IPS-NIHi7 (cell line): ENCODE data around the gene AAK1.
"Not testable (repeated sequence)": the region's sequence is repeated elsewhere in the genome, so short reads cannot be mapped to it uniquely, and the experiment has no call there.

ENCODE experiments used
- DNase-seq: peaks from one replicate; pipeline ENCODE4 v3.0.0; 2012; ENCODE audit warnings: mixed read lengths; ENCODE audit errors: extremely low spot score

The AAK1 gene

DNA sequence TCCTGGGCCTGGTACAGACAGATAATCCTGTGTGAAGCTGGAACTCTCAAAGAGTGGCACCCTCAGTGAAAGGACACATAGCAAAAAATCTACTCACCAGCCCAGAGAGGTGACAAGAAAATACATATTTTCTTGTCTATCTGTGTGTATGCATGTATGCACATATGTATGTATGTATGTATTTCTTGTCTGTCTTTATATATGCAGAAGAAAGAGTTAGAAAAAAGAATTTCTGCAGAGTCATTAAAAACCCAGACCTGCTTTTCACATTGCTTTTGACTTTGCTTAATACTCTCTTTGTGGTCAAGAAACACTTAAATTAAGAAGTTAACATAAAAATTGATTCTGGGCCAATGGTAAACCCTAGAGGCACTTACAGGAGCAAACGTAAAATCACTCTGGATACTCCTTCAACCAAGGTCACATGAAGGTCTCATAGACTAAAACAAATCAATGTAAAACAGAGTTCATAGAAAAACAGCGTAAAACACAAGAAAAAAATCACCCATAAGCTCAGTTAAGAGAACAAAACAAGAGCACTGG lies 16.5 kb upstream of the AAK1 start:
- DNase-seq = no peak

- no peak for DNase-seq
These were observed 15.8 kb upstream of the AAK1 start for GRCh38 chr2:69659349-69659748.

DNA sequence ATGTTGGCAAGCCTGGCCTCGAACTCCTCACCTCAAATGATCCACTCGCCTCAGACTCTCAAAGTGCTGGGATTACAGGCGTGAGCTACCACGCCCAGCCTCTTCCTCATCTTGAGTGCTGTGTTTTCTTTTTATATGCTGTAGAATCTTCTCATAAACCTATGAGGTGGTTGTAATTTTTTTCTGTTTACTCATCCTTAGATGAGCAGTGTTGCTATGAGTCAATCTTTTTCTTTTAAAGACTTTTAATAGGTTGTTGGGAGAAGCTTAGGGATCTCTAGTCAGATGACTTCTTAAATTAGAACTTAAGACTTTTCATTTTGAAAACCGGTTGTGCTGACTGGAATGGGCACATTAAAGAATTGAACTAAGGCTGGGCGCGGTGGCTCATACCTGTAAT lies 8.7 kb upstream of the AAK1 start:
- no peak for DNase-seq

GRCh38 chr2:69647196-69647595 lies 3.7 kb upstream of the AAK1 start:
- not testable (repeated sequence) for DNase-seq

DNA sequence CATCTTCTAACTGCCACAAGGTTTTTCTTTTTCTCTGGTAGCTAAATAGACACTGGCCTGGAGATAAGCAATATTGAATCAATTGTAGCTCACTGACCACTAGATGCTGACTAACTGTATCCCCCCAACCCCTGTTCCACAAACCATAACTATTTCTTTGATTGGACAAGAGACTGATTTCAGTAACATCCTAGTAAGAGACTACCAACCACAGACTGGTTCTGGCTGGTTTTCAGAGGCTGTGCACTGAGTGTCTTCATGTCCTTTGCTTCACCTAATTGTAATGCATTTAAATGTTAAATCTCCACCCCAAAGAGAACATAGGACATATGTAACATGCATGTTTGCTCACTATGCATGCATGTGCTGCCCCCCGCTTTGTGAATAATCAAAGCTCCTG lies 3.2 kb upstream of the AAK1 start:
- DNase-seq = no peak

DNA sequence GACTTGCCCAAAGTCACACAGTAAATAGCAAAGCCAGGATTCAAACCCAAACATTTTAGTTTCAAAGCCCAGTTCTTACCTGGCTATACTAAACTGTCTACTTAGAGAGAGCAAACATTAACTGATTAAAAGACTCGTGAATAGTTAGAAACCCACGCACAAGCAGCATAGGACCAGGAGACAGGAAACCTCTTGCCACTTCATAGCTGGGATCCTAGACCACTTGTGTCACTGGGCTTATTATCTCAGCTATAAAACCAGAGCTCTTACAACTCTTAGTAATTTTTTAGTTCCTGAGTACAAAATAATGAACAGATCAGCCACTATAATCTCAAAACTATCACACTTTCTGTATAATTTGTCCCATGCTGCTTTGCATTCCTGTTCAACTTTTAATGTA lies 2.4 kb upstream of the AAK1 start:
- no peak for DNase-seq

DNA sequence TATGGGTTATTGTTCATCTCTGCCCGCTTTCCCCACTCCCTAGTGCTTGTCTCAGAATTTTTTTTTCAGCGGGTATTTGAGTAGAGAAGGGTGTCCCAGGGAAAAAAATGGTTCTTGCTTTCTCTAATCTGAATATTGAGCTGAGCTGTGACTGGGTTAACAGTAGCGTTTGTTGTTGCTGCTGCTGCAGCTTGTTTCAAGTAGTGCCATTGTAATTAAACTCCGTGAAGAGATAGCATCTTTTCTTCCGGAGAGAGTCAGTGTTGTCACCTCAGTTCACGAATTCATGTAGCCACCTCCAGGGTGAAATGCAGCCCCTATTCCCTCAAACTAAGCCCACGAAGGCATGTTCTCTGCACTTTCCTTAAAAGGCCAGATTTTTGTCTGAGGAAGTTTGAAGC lies 1.5 kb upstream of the AAK1 start:
- no peak for DNase-seq

DNA sequence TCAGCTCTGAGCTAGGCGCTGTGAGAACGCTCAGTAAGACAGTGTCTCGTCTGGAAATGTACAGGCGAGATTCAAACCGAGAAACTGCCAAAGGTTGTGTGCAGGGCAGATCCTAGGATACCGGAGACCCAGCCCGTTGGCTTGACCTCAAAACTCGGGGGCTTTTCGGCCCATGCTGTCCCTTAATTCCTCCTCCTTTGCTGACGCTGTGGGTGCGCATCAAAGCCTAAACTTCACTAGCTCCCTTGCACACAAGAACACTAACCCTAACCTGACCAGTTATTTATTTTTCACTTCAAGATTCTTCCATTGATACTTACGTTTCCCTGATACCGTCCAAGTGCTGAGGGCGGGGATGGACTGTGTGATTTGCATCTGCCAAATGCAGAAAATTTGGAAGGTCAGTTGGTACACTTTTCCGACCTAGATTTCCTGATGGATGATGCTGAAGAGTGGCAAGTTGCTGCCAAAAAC lies 1.0 kb upstream of the AAK1 start:
- no peak for DNase-seq

- DNase-seq = peak; percentile 60
These were observed 584 bp downstream of the AAK1 start for GRCh38 chr2:69642709-69643601.

- no peak for DNase-seq
These were observed 1.4 kb downstream of the AAK1 start for GRCh38 chr2:69641887-69642708.

- DNase-seq = no peak
These were observed 2.1 kb downstream of the AAK1 start for GRCh38 chr2:69641471-69641870.

GRCh38 chr2:69639266-69639665 lies 4.3 kb downstream of the AAK1 start:
- DNase-seq = no peak

DNA sequence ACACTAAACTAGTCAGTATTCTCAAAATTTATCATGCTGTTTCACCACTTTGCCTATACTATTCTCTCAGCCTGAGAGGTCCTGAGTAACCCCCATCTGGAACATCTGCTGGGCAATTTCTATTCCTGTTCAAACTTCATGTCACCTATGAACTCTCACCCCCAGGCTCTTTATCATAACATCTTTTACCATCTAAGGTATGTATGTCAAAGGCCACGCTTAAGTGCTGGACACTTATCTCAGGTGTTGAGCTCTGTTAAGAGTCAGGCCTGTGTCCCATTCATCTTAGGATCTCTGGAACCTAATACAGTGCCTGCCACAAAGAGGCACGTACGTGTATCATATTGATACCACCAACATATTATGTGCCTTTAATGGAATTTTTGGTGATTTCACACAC lies 4.9 kb downstream of the AAK1 start:
- DNase-seq = no peak

- DNase-seq = no peak
These were observed 5.6 kb downstream of the AAK1 start for GRCh38 chr2:69637923-69638322.

DNA sequence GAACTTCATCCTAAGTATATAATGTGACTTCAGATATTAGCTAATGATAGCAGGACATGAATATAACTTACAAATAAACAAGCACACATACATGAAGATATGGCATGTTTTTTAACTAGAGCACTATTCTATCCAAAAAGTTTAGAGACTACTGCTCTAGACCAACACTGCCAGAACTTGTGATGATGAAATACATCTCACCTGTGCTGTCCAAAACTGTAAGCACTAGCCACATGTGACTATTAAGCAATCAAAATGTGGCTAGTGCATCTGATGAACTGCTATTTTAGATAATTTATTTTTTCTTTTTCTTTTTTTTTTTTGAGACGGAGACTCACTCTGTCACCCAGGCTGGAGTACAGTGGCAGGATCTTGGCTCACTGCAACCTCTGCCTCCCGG lies 7.1 kb downstream of the AAK1 start:
- no peak for DNase-seq

GRCh38 chr2:69635432-69635831 lies 8.1 kb downstream of the AAK1 start:
- DNase-seq = no peak

DNA sequence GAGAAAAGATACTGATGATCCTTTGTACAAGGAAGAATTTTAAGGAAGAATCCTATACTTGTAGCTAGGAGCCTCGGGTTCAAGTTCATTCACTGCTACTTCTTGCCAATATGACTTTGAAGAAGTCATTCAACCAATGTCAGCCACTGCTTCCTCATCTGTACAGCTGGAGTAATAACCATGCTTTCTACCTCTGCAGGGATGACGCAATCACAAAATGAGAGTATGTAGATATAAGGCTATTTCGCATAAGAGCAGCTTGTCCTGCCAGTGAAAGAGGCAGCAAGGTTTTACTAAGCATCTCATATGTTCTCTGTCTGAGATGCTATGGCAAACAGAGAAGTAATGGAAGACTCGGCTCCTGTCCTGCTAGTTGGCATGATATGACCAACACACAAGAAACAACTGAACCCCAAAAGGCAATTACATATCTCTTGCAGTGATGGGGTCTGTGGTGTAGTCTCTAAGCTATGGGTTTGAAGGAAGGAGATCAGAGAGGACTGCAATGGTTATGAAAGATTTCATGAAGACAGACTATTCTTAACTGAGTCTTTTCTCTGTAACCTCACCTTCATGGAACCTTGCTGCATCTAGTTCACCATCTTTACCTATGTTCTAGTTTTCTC lies 9.2 kb downstream of the AAK1 start:
- no peak for DNase-seq

DNA sequence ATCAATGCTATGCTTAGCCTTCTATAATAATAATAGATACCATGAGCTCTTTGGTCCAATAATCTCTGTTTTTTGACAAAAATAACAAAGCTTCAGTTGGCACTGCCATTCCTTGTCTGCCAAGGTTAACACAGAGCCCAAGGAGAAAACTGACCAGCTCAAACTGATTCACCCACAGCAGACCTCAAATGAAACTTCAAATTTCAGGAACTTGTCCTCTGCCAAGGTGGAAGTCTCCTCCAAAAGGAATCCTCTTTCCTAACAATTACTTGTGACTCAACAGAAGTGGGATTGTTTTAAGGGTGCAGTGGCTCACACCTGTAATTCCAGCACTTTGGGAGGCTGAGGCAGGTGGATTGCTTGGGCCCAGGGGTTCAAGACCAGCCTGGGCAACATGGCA lies 12.1 kb downstream of the AAK1 start:
- no peak for DNase-seq

GRCh38 chr2:69629921-69630608 lies 13.5 kb downstream of the AAK1 start:
- DNase-seq = no peak

DNA sequence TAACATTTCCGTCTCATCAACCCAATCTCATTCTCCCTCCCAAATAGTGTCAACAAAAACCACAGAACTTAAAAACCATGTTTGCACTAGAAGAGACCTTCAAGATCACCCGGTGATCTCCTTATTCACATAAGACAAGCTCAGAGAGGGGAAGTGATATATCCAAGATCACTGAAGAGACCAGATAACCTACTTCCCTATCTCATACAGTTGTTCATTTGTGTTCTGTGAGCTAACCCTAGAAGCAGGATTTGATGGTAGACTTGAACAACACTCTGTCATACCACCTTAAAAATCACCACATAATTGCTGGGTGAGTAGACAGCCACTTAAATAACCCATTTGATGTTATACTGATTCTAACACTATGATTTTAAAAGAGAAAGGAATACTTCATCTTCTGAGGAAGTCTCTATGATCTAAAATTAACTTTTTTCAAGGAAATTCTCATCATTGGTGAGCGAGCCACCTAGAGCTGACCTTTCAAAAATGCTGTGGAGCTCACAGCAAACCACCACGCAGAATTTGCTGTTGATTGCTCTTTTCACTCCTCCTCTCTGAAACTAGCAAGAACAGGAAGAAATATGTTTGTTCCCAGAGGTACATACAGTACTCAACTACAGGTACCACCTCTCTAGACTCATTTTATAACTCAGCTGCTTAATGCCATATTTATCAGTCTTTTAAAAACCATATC lies 15.1 kb downstream of the AAK1 start:
- DNase-seq = no peak
